Activated T-helper 1 cell treated with anti-CD3 and anti-CD28 coated beads, Interleukin-12 subunit alpha, Interleukin-12 subunit beta, Interleukin-2, Interleukin-4 antibody, amounts not matched to agents 30 ng/mL and 10 ng/mL and 1 ng/mL, durations not matched to agents 14 hours and 24 hours and 36 hours (primary cell): ENCODE data around the gene ASB10. TPM values are rescaled to one million over a fixed set of nuclear protein-coding genes. Genes with fewer than 3 reads are reported as not detected.

Experiments
- DNase-seq: peaks from one replicate; pipeline ENCODE4 v3.0.0; 2021; ENCODE audit warnings: low spot score
- H3K27ac Mint-ChIP-seq: one replicate; pipeline ENCODE4 v1.8.0; 2021; ENCODE audit warnings: mild to moderate bottlenecking, mixed read lengths
- H3K27me3 Mint-ChIP-seq: one replicate; pipeline ENCODE4 v1.8.0; 2022; ENCODE audit warnings: mild to moderate bottlenecking, moderate library complexity, mixed read lengths; ENCODE audit not compliant: insufficient read depth
- H3K36me3 Mint-ChIP-seq: one replicate; pipeline ENCODE4 v1.8.0; 2021; ENCODE audit warnings: low read depth, mixed read lengths
- H3K4me1 Mint-ChIP-seq: one replicate; pipeline ENCODE4 v1.8.0; 2021; ENCODE audit warnings: low read depth, mixed read lengths
- H3K4me3 Mint-ChIP-seq: one replicate; pipeline ENCODE4 v1.8.0; 2021; ENCODE audit warnings: mild to moderate bottlenecking, moderate library complexity, mixed read lengths
- H3K9me3 Mint-ChIP-seq: one replicate; pipeline ENCODE4 v1.8.0; 2021; ENCODE audit warnings: mixed read lengths
- intact Hi-C: fragments of 100-400 bp; cut with micrococcal nuclease; formaldehyde crosslinking; loops from one replicate; pipeline ENCODE4 v1.15.1; 2024
- total RNA-seq: library from RNA; stranded (reverse); gene quantifications from 2 replicates; pipeline ENCODE4 v1.2.3, GENCODE V29; 2022

ASB10 gene
- total RNA-seq, 1 donor from 2014 or later = not detected

DNA sequence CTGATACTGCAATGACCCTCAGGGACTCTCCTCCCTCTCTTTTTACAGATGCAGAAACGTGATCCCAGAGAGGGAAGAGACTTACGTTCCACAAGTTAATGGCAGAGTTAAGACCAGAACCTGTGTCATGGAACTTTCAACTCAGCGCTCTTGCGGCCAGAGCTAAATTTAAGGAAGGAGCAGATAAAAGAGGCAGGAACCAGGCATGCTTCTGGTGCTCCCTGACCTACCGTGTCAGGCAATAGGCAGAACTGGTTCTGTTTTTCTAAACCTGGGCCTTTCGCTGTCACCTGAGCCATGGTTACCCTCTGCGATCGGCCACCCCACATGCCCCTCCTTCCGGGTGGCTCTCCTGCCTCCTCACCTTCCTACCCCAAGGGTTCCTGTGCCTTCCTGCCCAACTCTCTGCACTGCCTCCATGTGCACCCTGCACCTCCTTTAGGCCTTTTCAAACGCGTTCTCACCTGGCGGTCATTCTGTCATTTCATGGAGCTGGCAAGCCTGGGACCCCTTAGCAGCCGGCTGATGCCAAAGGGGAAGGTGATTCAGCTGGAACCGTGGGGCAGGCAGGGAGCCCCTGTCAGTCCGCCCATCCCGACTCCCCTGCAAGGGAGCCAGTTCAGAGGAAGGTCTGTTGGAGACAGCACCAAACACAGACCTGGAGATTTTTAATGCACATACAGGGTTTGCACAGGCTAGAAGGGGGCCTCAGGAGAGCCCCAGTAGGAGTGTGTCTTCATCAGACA, 11.8 kb downstream of the ASB10 start:
- Mint-ChIP-seq H3K4me1 (no peaks in the 10 kb centered on the region), H3K27ac (no peak overlapping the region), H3K36me3 (no peaks in the 10 kb centered on the region), H3K9me3 (no peaks in the 10 kb centered on the region), H3K4me3 (no peak overlapping the region), H3K27me3 (peaks cover 28% of the 10 kb centered on the region)
- intact Hi-C loops = no loop called here
- no peak for DNase-seq

DNA sequence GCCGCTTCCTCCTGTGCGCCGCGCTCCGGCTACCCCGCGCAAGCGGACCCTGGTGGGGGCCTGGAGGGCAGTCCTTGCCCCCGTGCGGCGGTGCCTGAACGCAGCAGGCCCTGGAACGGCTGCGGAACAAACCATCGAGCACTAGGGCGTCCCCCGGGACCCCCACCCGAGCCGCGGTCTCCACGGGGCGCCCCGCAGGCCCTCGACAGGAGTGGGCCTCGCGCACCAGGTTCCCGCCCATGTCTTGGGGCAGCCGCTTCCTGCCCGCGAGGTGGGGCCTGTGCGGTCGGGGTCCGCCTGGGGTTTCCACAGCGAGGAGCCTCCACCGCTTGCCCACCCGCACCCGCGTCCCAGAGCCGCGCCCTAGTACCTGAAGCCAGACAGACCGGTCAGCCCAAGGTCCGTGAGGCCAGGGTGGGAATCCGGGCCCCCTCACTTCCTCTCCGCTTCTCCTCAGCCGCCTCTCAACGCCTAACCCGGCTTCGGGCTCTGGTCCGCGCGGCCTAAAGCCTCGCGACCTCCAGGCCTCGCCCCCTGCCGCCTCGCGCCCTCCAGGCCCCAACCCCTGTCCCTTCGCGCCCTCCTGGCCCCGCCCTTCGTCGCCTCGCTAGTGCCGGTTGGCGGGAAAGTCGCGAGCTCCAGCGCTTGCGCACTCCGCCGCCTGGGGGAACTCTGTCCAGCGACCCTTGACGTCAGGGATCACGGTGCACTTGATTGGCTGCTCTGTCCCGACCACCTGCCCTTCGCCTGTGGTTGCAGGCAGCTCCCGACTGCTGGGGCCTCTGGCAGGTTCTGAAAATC, 12.6 kb downstream of the ASB10 start:
- intact Hi-C loops = loop anchor here (5.0 kb wide), 1 partner anchor 157 kb away; no protein-coding TSS in a partner anchor
- Mint-ChIP-seq H3K36me3 (no peaks in the 10 kb centered on the region), H3K27ac (no peak overlapping the region), H3K9me3 (no peaks in the 10 kb centered on the region), H3K4me3 (no peak overlapping the region), H3K4me1 (no peaks in the 10 kb centered on the region), H3K27me3 (peaks cover 36% of the 10 kb centered on the region)
- no peak for DNase-seq

DNA sequence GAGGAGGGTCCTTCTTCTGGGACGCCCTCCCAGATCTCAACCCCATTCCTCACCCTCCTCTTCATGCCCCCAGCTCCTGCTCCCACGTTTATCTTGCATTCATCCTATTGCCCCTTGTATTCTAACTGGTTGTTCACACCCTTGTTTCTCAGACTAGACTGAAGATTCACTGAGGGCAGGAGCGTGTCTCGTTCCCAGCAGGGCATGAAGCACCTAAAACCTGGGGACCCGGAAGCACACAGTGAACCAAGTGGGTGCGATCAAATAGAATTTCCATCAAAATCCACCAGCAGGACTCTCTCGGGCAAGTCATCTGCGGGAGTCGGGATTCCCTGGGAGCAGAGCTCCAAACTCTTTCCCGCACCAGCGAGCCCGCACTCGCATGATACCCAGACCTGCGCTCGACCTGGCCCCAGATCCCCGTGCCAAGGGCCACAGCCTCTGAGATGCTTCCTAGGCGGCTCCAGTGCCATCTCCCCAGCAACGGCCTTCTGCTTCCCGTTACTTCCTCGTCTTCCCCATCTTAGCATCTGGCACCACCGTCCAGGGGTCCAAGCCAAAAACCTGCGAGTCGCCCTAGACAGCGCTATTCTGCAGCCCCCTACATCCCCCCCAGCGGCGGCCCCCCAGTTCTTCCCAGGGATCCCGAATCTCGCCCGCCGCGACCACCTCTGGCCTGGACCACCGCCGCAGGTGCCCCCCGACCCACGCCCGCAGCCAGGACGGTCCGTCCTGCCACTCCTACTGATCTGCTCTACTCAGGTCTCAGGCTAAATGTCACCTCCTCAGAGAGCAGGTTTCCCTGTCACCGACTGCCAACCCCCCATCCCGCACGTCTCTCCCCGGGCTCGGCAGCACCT, 13.4 kb downstream of the ASB10 start:
- DNase-seq = no peak
- intact Hi-C loops = loop anchor here (2.0 to 5.0 kb wide), 2 partner anchors 129 to 156 kb away; no protein-coding TSS in a partner anchor
- H3K4me3 Mint-ChIP-seq = no peak overlapping the region
- H3K4me1 Mint-ChIP-seq = peaks cover 3% of the 10 kb centered on the region
- no peaks in the 10 kb centered on the region for H3K36me3 Mint-ChIP-seq
- peaks cover 44% of the 10 kb centered on the region for H3K27me3 Mint-ChIP-seq
- H3K9me3 Mint-ChIP-seq = no peaks in the 10 kb centered on the region
- no peak overlapping the region for H3K27ac Mint-ChIP-seq

- Mint-ChIP-seq H3K36me3 (no peaks in the 10 kb centered on the region), H3K4me1 (peaks cover 8% of the 10 kb centered on the region), H3K9me3 (no peaks in the 10 kb centered on the region), H3K27ac (no peak overlapping the region), H3K27me3 (peaks cover 48% of the 10 kb centered on the region), H3K4me3 (no peak overlapping the region)
- DNase-seq = peak; percentile 74
- intact Hi-C loops = loop anchor here (1.0 to 5.0 kb wide), 7 partner anchors 48 to 274 kb away; partner anchors contain the start of gene ABCF2
Measured at GRCh38 chr7:151172273-151173141, 14.5 kb downstream of the ASB10 start.

DNA sequence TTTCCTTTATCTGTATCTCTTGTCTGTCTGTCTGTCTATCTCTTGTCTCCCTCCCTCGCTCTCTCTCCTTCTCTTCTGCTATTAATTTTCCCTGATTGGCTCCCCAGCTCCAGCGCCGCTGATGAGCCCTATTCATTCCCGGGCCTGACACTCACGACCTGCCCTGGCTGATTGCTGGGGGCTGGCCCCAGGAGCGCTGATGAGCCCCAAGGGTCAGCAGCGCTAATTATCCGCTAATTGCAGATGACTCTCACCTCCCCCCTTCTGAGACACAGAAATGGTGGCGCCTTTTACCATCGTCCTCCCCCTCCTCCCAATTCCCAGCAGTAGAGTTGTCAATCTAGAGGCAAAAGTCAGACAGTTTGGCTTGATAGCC, 18.3 kb downstream of the ASB10 start:
- Mint-ChIP-seq H3K27me3 (peaks cover 48% of the 10 kb centered on the region), H3K27ac (peak overlapping the region; percentile 21), H3K4me3 (peak overlapping the region; percentile 59), H3K36me3 (no peaks in the 10 kb centered on the region), H3K9me3 (no peaks in the 10 kb centered on the region), H3K4me1 (peaks cover 8% of the 10 kb centered on the region)
- intact Hi-C loops = loop anchor here (1.0 kb wide), 1 partner anchor 76 kb away; no protein-coding TSS in a partner anchor
- DNase-seq = no peak

DNA sequence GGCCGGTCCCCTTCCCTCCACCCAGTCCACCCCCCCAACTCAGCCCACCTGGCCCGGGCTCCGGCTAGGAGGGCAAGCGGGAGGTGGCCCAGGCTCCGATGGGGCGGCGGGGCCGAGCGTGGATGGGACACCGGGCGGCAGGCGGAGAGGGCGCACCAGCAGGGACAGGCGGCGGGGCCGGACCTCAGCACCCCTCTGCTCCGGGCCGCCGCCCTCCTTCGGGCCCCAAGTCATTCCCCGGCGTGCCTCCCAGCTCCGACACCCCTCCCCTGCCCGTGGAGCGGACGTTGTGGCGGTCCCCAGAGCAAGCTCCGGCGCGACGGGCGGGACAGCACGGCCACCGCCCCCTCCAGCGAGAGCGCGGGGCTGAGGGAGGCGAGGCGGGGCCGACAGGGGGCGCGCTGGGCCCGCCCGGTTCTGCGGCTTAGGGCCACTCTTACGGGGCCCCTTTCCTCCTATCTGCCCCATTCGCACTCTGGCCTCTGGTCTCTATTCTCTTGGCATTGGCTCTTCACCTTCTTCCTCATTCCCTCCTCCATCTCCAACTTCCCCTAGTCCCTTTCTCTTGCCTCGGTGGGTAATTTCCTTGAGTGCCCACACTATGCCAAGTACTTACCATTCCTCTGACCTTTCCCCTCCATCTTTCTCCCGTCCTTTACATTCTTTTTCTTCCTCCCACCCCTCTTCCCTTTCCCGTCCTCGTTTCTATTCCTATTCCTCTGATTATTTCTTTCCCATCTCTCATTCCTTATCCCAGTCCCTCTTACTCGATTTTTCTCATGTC, 18.9 kb downstream of the ASB10 start:
- DNase-seq = peak; percentile 42
- Mint-ChIP-seq H3K27me3 (peaks cover 43% of the 10 kb centered on the region), H3K27ac (peak overlapping the region; percentile 21), H3K36me3 (no peaks in the 10 kb centered on the region), H3K4me3 (peak overlapping the region; percentile 59), H3K4me1 (peaks cover 8% of the 10 kb centered on the region), H3K9me3 (no peaks in the 10 kb centered on the region)
- intact Hi-C loops = loop anchor here (1.0 kb wide), 1 partner anchor 76 kb away; no protein-coding TSS in a partner anchor

- Mint-ChIP-seq H3K9me3 (no peaks in the 10 kb centered on the region), H3K27me3 (peaks cover 40% of the 10 kb centered on the region), H3K36me3 (no peaks in the 10 kb centered on the region), H3K4me3 (peak within 1 kb of the TSS; percentile 59), H3K27ac (peak within 1 kb of the TSS; percentile 21), H3K4me1 (peaks cover 8% of the 10 kb centered on the region)
- intact Hi-C loops = no loop called here
- DNase-seq = no peak
Measured at GRCh38 chr7:151167197-151167961, 19.7 kb downstream of the ASB10 start, which contains the start of gene GBX1. Gene GBX1, minus strand, starts transcription at chr7:151167694. Its CDS starts 146 bp downstream, at chr7:151167548.

GRCh38 chr7:151166629-151167196, 20.3 kb downstream of the ASB10 start:
- Mint-ChIP-seq H3K27me3 (peaks cover 34% of the 10 kb centered on the region), H3K4me1 (peaks cover 8% of the 10 kb centered on the region), H3K9me3 (no peaks in the 10 kb centered on the region), H3K27ac (no peak overlapping the region), H3K36me3 (no peaks in the 10 kb centered on the region), H3K4me3 (no peak overlapping the region)
- intact Hi-C loops = no loop called here
- DNase-seq = no peak

DNA sequence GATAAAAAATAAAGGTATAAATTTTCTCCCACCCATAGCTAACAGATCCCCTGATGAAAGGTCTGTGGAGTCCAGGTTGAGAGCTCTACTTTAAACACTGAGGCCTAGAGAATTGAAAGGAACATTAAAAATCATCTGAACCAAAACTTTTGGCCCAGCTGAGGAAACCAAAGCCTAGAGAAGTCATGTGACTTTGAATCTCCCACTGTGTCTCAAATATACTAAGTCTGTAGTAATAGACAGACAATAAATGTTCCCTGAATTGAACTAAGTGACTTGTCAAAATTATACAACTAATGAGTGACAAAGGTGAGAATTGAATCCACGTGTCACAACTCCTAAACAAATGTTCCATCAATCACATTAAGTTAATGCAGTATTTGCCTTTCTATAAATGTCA, 25.3 kb downstream of the ASB10 start:
- Mint-ChIP-seq H3K36me3 (no peaks in the 10 kb centered on the region), H3K9me3 (no peaks in the 10 kb centered on the region), H3K27me3 (peaks cover 15% of the 10 kb centered on the region), H3K4me1 (no peaks in the 10 kb centered on the region), H3K4me3 (no peak overlapping the region), H3K27ac (no peak overlapping the region)
- no peak for DNase-seq
- intact Hi-C loops = no loop called here

GRCh38 chr7:151157645-151158329, 29.3 kb downstream of the ASB10 start:
- H3K27ac Mint-ChIP-seq = no peak overlapping the region
- intact Hi-C loops = no loop called here

More at GRCh38 chr7:151157645-151158329, 29.3 kb downstream of the ASB10 start:
- H3K4me1 Mint-ChIP-seq = no peaks in the 10 kb centered on the region
- peaks cover 19% of the 10 kb centered on the region for H3K27me3 Mint-ChIP-seq
- DNase-seq = no peak
- no peak overlapping the region for H3K4me3 Mint-ChIP-seq
- no peaks in the 10 kb centered on the region for H3K9me3 Mint-ChIP-seq
- H3K36me3 Mint-ChIP-seq = no peaks in the 10 kb centered on the region
